AG08396 (cell line): ENCODE measurements around the gene SLC35E2B.
"Not testable (repeated sequence)": the region's sequence is repeated elsewhere in the genome, so short reads cannot be mapped to it uniquely, and the experiment has no call there.

Experiments
- DNase-seq: peaks from one replicate; pipeline ENCODE4 v3.0.0; 2012; ENCODE audit warnings: low spot score, mixed read lengths

The SLC35E2B gene

GRCh38 chr1:1674806-1675205 lies 17.8 kb downstream of the SLC35E2B start:
- not testable (repeated sequence) for DNase-seq

DNA sequence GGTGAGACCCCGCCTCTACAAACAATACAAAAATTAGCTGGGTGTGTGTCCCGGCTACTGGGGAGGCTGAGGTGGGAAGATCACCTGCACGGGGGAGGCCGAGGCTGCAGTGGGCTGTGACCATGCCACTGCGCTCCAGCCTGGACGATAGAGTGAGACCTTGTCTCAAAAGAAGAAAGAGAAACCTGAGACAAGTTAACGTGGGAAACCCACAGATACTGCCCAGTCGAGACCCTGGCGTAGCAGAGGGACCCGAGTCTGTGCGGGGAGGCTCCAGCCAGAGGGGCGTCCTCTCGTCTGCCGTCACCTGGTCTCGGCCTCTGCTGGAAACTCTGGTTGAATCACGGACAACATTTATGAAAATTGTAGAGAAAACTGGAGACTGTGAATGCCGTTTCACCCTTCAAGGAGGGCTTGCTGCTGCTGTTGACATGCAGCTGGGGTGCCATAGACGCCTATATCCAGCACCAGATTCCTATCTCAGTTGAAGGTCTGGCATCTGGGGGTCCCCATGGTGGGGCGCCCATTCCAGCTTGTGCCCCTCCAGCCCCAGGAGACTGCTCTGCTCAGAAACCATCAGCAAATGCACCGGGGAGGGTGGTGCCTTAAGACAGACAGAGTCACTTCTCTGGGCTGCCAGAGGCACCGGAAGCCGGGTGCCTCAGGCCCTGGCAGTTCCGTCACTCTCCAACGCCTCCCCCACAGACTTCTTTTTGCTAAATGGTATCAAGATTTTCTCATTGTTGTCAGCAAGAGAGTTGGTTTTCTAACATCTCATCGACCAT lies 20.2 kb downstream of the SLC35E2B start:
- no peak for DNase-seq

GRCh38 chr1:1671365-1672119 lies 21.1 kb downstream of the SLC35E2B start:
- no peak for DNase-seq

DNA sequence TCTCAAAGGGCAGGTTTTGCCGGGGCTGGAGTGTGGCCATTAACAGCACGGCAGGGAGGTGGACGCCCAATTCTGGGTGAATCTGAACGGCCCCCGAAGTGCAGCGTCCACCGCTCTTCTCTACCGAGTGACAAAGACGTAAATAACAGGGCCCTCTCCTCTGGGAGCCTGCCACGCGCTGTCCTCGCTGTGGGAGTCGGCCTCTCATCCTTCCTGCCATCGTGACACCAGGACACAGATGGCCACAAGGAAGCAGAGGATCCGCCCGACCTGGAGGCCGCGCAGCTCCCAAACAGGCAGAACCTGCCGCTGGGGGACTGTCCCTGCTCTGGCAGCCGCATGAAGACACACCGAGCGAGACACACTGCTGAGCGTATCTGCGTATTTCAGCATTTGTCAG lies 21.7 kb downstream of the SLC35E2B start:
- no peak for DNase-seq

- DNase-seq: no peak
These were observed 22.8 kb downstream of the SLC35E2B start for GRCh38 chr1:1669468-1670440.

- no peak for DNase-seq
These were observed 26.1 kb downstream of the SLC35E2B start for GRCh38 chr1:1666526-1666925.

DNA sequence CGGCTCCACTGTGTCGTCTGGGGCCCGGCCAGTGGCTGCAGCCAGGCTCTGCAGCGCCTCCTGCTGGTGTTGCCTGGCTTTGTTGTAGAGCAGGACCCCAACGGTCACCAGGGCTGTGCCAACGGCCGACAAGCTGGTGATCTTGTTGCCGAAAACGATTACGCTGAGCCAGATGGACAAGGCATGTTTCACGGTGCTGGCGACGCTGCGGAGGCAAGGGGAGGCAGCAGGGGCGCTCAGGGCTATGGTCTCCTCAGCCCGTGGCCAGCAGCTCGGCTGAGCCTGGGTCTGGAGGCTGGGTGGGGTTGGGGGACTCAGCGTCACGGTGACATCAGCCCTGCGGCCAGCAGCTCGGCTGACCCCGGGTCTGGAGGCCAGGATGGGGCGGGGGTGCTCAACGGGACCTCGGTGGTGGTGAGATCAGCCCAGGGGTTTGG lies 26.8 kb downstream of the SLC35E2B start:
- no peak for DNase-seq

DNA sequence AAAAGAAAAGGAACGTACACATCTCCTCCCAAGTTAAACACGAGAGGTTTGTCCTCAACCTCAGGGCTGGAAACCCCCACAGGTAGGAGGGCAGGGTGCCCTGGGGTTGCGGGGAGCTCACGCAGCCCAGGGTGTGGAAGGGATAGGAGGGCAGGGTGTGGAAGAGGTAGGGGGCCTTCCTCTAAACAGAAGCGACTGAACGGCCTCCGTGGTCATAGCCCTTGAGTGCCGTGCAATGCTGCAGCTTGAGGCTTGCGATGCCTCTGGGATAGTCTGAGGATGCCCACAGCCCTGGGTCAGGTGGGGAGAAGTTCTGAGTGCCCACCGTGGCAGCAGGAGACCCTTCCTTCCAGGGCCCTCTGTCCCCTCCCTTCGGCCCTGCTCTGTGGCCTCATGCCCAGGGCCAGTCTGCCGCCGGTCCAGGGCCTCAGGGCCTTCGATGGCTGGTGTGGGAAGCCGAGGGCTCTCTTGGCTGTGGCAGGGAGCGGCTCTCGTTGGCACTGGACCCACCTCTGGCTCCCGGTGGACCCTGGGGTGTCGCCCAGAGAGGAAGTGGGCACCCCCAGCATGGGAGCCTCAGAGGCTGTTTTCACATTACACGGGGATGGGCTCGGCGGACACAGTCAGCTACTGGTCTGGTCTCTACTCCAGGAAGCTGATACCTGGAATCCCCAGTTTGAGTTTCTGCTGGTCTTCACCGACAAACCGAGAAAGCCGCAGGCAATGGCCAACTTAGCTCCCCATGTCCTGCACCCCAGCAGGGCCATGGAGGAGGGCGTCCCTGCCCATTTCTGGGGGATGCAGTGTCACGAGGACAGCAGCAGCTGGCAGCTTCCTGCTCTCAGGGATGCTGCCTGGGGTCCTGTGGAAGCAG lies 27.4 kb downstream of the SLC35E2B start:
- DNase-seq: no peak

- not testable (repeated sequence) for DNase-seq
These were observed 28.3 kb downstream of the SLC35E2B start for GRCh38 chr1:1664318-1664717.

- DNase-seq: not testable (repeated sequence)
These were observed 29.6 kb downstream of the SLC35E2B start for GRCh38 chr1:1662830-1663560.

DNA sequence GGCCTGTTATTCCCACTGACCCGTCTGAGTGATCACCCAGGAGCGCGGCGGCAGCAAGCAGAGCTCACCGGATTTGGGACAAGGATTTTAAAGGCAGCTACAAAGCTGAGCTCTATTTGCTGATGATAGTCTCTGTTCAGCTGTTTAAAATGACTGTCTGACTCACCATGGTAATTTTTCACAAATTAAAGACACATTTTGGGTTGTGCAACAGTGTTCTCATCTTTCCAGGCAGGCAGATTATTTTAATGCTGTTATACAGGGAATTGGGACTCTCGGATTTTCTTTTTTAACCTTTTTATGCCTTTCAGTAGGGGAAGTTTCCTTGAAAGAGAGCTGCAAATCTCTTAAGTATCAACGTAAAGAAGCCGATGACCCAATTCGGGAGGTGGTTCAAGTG lies 30.2 kb downstream of the SLC35E2B start:
- not testable (repeated sequence) for DNase-seq

- DNase-seq: peak; percentile 96
These were observed 33.7 kb downstream of the SLC35E2B start, which contains the start of gene CDK11B for GRCh38 chr1:1658583-1659549. CDK11B (minus strand) TSS chr1:1659004; CDS start chr1:1657485, 1,519 bp downstream.

- DNase-seq: not testable (repeated sequence)
These were observed 44.3 kb downstream of the SLC35E2B start for GRCh38 chr1:1648265-1648664.

GRCh38 chr1:1647567-1648241 lies 44.9 kb downstream of the SLC35E2B start:
- not testable (repeated sequence) for DNase-seq

DNA sequence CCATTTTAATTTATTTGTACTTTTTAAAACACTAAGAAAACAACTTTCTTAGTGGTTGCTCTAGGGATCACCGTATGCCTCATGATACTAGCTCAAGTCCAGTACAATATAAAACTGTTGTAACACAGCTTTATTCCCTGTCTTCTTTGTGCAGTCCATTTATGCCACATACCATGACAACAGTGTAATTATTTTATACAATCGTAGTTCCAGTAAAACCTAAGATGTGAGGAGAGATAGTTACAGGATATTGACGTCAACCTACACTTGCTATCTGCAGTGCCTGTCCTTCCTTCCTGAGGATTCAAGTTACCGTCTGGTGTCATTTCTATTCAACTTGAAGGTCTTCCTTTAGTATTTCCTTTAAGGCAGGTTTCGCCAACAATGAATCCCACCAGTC lies 46.3 kb downstream of the SLC35E2B start:
- DNase-seq: not testable (repeated sequence)

- DNase-seq: not testable (repeated sequence)
These were observed 51.7 kb downstream of the SLC35E2B start for GRCh38 chr1:1640711-1641461.

DNA sequence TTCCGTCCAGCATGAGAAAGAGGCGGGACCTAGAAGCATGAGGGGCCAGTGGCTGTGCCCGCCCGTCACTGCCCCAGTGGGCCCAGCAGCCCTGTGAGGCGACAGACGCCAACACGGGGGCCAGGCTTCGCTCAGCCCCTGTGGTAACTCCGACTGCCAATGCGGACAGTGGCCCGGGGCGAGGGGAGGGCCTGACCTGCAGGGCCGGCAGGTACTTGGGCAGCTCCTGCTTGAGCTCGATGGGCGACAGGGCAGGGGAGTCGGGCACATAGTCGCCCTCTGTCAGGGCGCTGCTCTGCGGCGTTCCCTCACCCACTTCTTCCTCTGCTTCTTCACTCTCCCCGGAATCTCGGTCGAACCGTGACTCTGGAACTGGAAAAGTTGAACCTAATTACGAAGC lies 52.5 kb downstream of the SLC35E2B start:
- DNase-seq: not testable (repeated sequence)

GRCh38 chr1:1639368-1639767 lies 53.2 kb downstream of the SLC35E2B start:
- not testable (repeated sequence) for DNase-seq
